22Rv1 (cell line): ENCODE results near the gene ZNF138.
"Not testable (repeated sequence)": the region's sequence is repeated elsewhere in the genome, so short reads cannot be mapped to it uniquely, and the experiment has no call there.

Experiments
- H3K27ac ChIP-seq: fragments of 450-650 bp; 2 replicates; pipeline ENCODE4 v1.5.1; 2017
- CTCF ChIP-seq: fragments of 450-650 bp; IDR thresholded peaks from 2 replicates; pipeline ENCODE4 v1.5.1; 2017; ENCODE audit warnings: mild to moderate bottlenecking
- ZFX ChIP-seq: fragments of 450-650 bp; IDR thresholded peaks from 2 replicates; pipeline ENCODE4 v1.6.1; 2017; ENCODE audit warnings: antibody characterized with exemption, borderline replicate concordance

Gene ZNF138

GRCh38 chr7:64849924-64850499 lies 55.8 kb downstream of the ZNF138 start:
- no peak overlapping the region for H3K27ac ChIP-seq
- TF ChIP-seq ZFX (no peak), CTCF (no peak)

- no peak overlapping the region for H3K27ac ChIP-seq
- TF ChIP-seq ZFX: no peak
- no peak for TF ChIP-seq CTCF
Observed at GRCh38 chr7:64853679-64854078, 59.5 kb downstream of the ZNF138 start.

- no peak overlapping the region for H3K27ac ChIP-seq
- no peak for TF ChIP-seq ZFX
- no peak for TF ChIP-seq CTCF
Observed at GRCh38 chr7:64854969-64855368, 60.7 kb downstream of the ZNF138 start.

DNA sequence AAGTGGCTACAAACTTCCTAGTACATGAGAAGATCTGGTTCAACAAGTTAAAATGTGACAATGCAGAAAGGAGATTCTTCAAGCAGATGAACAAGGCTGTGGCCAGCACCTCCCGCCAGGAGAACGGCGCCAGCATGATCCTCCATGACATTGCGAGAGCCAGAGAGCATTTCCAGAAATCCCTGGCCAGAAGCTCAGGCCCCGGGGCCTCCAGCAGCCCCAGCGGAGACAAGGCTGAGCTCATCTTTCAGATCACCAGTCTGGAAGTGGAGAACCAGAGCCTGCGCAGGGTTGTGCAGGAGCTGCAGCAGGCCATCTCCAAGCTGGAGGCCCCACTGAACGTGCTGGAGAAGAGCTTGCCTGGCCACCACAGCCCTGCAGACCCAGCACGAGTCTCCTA lies 68.8 kb downstream of the ZNF138 start:
- TF ChIP-seq CTCF (no peak), ZFX (no peak)

DNA sequence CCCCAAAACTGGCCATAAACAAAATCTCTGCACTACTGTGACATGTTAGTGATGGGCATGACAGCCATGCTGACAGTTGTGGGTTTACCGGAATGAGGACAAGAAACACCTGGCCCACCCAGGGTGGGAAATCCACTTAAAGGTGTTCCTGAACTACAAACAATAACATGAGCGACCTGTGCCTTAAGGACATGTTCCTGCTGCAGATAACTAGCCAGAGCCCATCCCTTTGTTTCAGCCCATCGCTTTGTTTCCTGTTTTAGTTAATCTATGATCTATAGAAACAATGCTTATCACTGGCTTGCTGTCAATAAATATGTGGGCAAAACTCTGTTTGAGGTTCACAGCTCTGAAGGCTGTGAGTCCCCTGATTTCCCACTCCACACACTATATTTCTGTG lies 69.3 kb downstream of the ZNF138 start:
- not testable (repeated sequence) for H3K27ac ChIP-seq

More for the DNA sequence above, 68.8 kb downstream of the ZNF138 start:
- no peak overlapping the region for H3K27ac ChIP-seq

GRCh38 chr7:64863969-64864368 lies 69.7 kb downstream of the ZNF138 start:
- TF ChIP-seq CTCF (no peak), ZFX (no peak)
- no peak overlapping the region for H3K27ac ChIP-seq

- H3K27ac ChIP-seq: no peak overlapping the region
- TF ChIP-seq ZFX (no peak), CTCF (no peak)
Observed at GRCh38 chr7:64867863-64868440, 73.7 kb downstream of the ZNF138 start.

- TF ChIP-seq ZFX: no peak
- no peak for TF ChIP-seq CTCF
- H3K27ac ChIP-seq: no peak overlapping the region
Observed at GRCh38 chr7:64868499-64868898, 74.3 kb downstream of the ZNF138 start.
